ENCODE measurements around the gene LSM12. TPM values are rescaled to one million over a fixed set of nuclear protein-coding genes. Genes with fewer than 3 reads are reported as not detected.

Gene LSM12
- total RNA-seq, 1 experiment from 2014 or later: 128 TPM

GRCh38 chr17:44024271-44024663 lies 42.2 kb downstream of the LSM12 start:
- no peak overlapping the region for H3K9ac ChIP-seq (ENCODE audit: extremely low read depth, insufficient read length, low read length)
- no peaks in the 10 kb centered on the region for H3K4me1 ChIP-seq (ENCODE audit: insufficient read depth, low read length)
- WGBS (ENCODE audit: extremely low coverage, insufficient read length, low lambda C conversion rate): no CpG with 5 or more reads among the region's 6 CpGs
- no peak overlapping the region for H2BK20ac ChIP-seq (ENCODE audit: low read depth, low read length, poor library complexity, severe bottlenecking)
- no peak overlapping the region for H3K23ac ChIP-seq (ENCODE audit: insufficient read length, low read depth, low read length)
- Mint-ChIP-seq H3K4me1 (no peaks in the 10 kb centered on the region), H3K9me3 (no peaks in the 10 kb centered on the region), H3K36me3 (ENCODE audit: insufficient read depth in 1 of 3, low read depth in 3 of 3) (peaks cover 2 to 36% (median 13%) of the 10 kb centered on the region in 3 experiments; a peak in 5 of 7 replicates), H3K27ac (peak overlapping the region in 2 of 3 experiments; percentile 74 to 82; a peak in 4 of 7 replicates), H3K4me3 (no peak overlapping the region), H3K27me3 (ENCODE audit: low read depth) (no peaks in the 10 kb centered on the region)
- no peak overlapping the region for H4K5ac ChIP-seq (ENCODE audit: insufficient read length, low read depth, low read length)
- H3K56ac ChIP-seq (ENCODE audit: insufficient read length, low read depth, low read length): no peak overlapping the region
- H4K91ac ChIP-seq (ENCODE audit: insufficient read length, low read depth, low read length): no peak overlapping the region
- H3K18ac ChIP-seq (ENCODE audit: insufficient read length, low read depth, low read length): no peak overlapping the region
- H2BK120ac ChIP-seq (ENCODE audit: low read depth, low read length, poor library complexity, severe bottlenecking): no peak overlapping the region
- DNase-seq: no peak
- H3K79me1 ChIP-seq (ENCODE audit: insufficient read depth, low read depth, low read length, poor library complexity, severe bottlenecking): no peaks in the 10 kb centered on the region
- no peaks in the 10 kb centered on the region for H3K27me3 ChIP-seq (ENCODE audit: insufficient read depth, low read length)
- no peaks in the 10 kb centered on the region for H3K79me2 ChIP-seq (ENCODE audit: insufficient read depth, low read length)
- no peak overlapping the region for H3K14ac ChIP-seq (ENCODE audit: insufficient read depth, low read length)
- no peak for TF ChIP-seq CTCF (conservative IDR thresholded peaks at IDR 0.05)
- no peak overlapping the region for H2BK15ac ChIP-seq (ENCODE audit: low read depth, low read length)
- no peak overlapping the region for H3K4ac ChIP-seq (ENCODE audit: low read depth, low read length)
- H3K23me2 ChIP-seq (ENCODE audit: insufficient read length, low read depth, low read length, poor library complexity, severe bottlenecking): no peaks in the 10 kb centered on the region
- H3K4me2 ChIP-seq (ENCODE audit: insufficient read depth, insufficient read length, low read length): no peak overlapping the region
- H2AK5ac ChIP-seq (ENCODE audit: insufficient read length, low read length): no peak overlapping the region
- no peak overlapping the region for H4K8ac ChIP-seq (replicated peaks; ENCODE audit: insufficient read length, low read depth, low read length)
- H4K20me1 ChIP-seq (ENCODE audit: control insufficient read depth, insufficient read depth, insufficient read length): no peaks in the 10 kb centered on the region
- H2AFZ ChIP-seq (ENCODE audit: low read length): no peak overlapping the region
- no peak overlapping the region for H2BK12ac ChIP-seq (ENCODE audit: insufficient read length, low read depth, low read length)
- H3K27ac ChIP-seq (ENCODE audit: insufficient read length, low read depth, low read length): no peak overlapping the region
- no peaks in the 10 kb centered on the region for H3K9me3 ChIP-seq (ENCODE audit: control insufficient read depth, low read depth, low read length)
- no peak overlapping the region for H2BK5ac ChIP-seq (ENCODE audit: insufficient read length, low read length)
- H3T11ph ChIP-seq (ENCODE audit: low read length): no peak overlapping the region

Measured in H9 (cell line).